Heart left ventricle (tissue), 16 donors: ENCODE data around the gene ABCD1. TPM values are rescaled to one million over a fixed set of nuclear protein-coding genes. Genes with fewer than 3 reads are reported as not detected.

ENCODE experiments used
- ATAC-seq, 4 donors: fragments of 200-7000 bp; cut with Tn5 transposase; one replicate each; pipeline ENCODE4 v1.9.1; 2020 to 2022; ENCODE audit warnings: moderate library complexity in 4 of 4, mild to moderate bottlenecking in 3 of 4, moderate number of reproducible peaks in 1 of 4
- DNase-seq, 5 donors: peaks; one replicate each; pipeline ENCODE4 v3.0.0-alpha.2; 2020
- H3K27ac ChIP-seq, 12 donors: fragments of 200-600 bp; sonication (generic) in 4 of 12; one replicate each; pipeline versions ENCODE4 v1.5.0 to v1.8.0; 2016 to 2022; ENCODE audit warnings: mild to moderate bottlenecking in 2 of 12
- H3K27me3 ChIP-seq, 9 donors: fragments of 200-600 bp; sonication (generic) in 2 of 9; one replicate each; pipeline versions ENCODE4 v1.5.1 to v1.8.0; 2016 to 2022; ENCODE audit warnings: mild to moderate bottlenecking in 3 of 9
- H3K36me3 ChIP-seq, 9 donors: fragments of 200-600 bp; sonication (generic) in 2 of 9; one replicate each; pipeline versions ENCODE4 v1.5.0 to v1.8.0; 2018 to 2022; ENCODE audit warnings: mild to moderate bottlenecking in 2 of 9
- H3K4me1 ChIP-seq, 12 donors: fragments of 200-600 bp; sonication (generic) in 4 of 12; one replicate each; pipeline versions ENCODE4 v1.5.0 to v1.8.0; 2016 to 2022; ENCODE audit warnings: mild to moderate bottlenecking in 3 of 12
- H3K4me3 ChIP-seq, 12 donors: fragments of 200-600 bp; sonication (generic) in 4 of 12; one replicate each; pipeline versions ENCODE4 v1.5.0 to v1.8.0; 2017 to 2022; ENCODE audit warnings: mild to moderate bottlenecking in 9 of 12, moderate library complexity in 4 of 12
- H3K9me3 ChIP-seq, 12 donors: fragments of 200-600 bp; sonication (generic) in 4 of 12; one replicate each; pipeline versions ENCODE4 v1.5.0 to v1.8.0; 2016 to 2022; ENCODE audit warnings: mild to moderate bottlenecking in 1 of 12
- CTCF ChIP-seq, 12 donors: fragments of 200-600 bp; sonication (generic) in 4 of 12; IDR thresholded peaks; one replicate each; pipeline versions ENCODE4 v1.5.0 to v1.8.0; 2018 to 2022; ENCODE audit warnings: antibody characterized with exemption in 12 of 12, mild to moderate bottlenecking in 5 of 12
- POLR2A ChIP-seq, 2 donors: fragments of 450-650 bp; IDR thresholded peaks; one replicate each; pipeline ENCODE4 v1.6.1; 2017; ENCODE audit warnings: antibody characterized with exemption in 2 of 2, mild to moderate bottlenecking in 2 of 2, moderate library complexity in 2 of 2
- WGBS, 4 donors: extraction: QIAGEN DNeasy Blood & Tissue Kit in 2 of 4; methylation state at CpG; one replicate each; pipeline versions ENCODE4 v1.1.5 to v1.1.7; 2013 to 2018; 5-methylcytosine and 5-hydroxymethylcytosine counted together
- intact Hi-C, 10 donors: fragments of 100-400 bp; cut with DNase I; formaldehyde crosslinking; loops; one replicate each; pipeline versions ENCODE4 v1.11.1 to v1.14.2; 2022
- polyA plus RNA-seq, 2 donors: library from polyadenylated mRNA; stranded (reverse); fragments of 200-250 nt; gene quantifications; one replicate each; pipeline ENCODE4 v1.2.3, GENCODE V29; 2013
- total RNA-seq, 9 donors: library from RNA; depleted of rRNA in 2 of 9; stranded (reverse); fragments of >200 nt in 2 of 9; fragmentation: NEBNext Ultra II Directional in 3 of 9; extraction: Animal tissue kit (Norgen Biotek cat#: 25700) in 3 of 9; gene quantifications; one replicate each; pipeline versions ENCODE4 v1.1.0 to v1.2.4, GENCODE V29; 2016 to 2023
- donor health status: ischemic (EF 13 %, LVEDD 7.1; RV severe dilation, severe dysfunction).
- donor health status: healthy with polysubstance abuse.
- donor health status: DM: no; HTN: yes; CAD: no.
- donor health status: DM: no; HTN: no; CAD: no.
- donor health status: ischemic (EF 25% LVEDD 6.9; RV normal size, moderate dysfunction).
- donor health status: ischemic (EF 25% LVEDD 5.7; RV mildly dilated, moderate dysfunction).
- donor health status: healthy.
- donor health status: DM: yes; HTN: yes; CAD: no.
- donor health status: ischemic (EF 35%, LVEDD 5.7; RV mildly dilated, moderate dysfunction).
- donor health status: nonischemic (EF 11% LVEDD 7.7; RV severe dilation, severe dysfunction).
- donor health status: DM: yes; HTN: yes; CAD: no.
- donor health status: PGD.
- donor health status: ischemic (EF 29% LVEDD 5.4; RV normal size, mild dysfunction).
- donor health status: nonischemic (EF 23%, LVEDD 6.1; RV moderate dilation, normal function).

ABCD1 gene
- total and polyA plus RNA-seq, 11 donors: 12.9 to 25.6 (median 15.6) TPM

- no peak overlapping the region for H3K4me3 ChIP-seq
- H3K27me3 ChIP-seq: peaks cover 0 to 3% (median 0%) of the 10 kb centered on the region in 9 donors
- H3K27ac ChIP-seq: no peak overlapping the region
- peaks cover 0 to 18% (median 5%) of the 10 kb centered on the region in 9 donors for H3K36me3 ChIP-seq
- H3K9me3 ChIP-seq: peaks cover 0 to 10% (median 0%) of the 10 kb centered on the region in 12 donors
- no peak for DNase-seq
- 86 to 92% (median 90%) methylated on average over 25 to 30 of the region's 30 CpGs for WGBS, 4 donors
- TF ChIP-seq CTCF (IDR thresholded peaks at IDR 0.05) (no peak), POLR2A (IDR thresholded peaks at IDR 0.05) (no peak)
- H3K4me1 ChIP-seq: no peaks in the 10 kb centered on the region
- no peak for ATAC-seq
- intact Hi-C loops: no loop called here
Measured at GRCh38 chrX:153736071-153736820, 11.6 kb downstream of the ABCD1 start.

- Histone ChIP-seq H3K27ac (no peak overlapping the region), H3K36me3 (peaks cover 0 to 18% (median 5%) of the 10 kb centered on the region in 9 donors), H3K4me1 (no peaks in the 10 kb centered on the region), H3K4me3 (no peak overlapping the region), H3K27me3 (peaks cover 0 to 3% (median 0%) of the 10 kb centered on the region in 9 donors), H3K9me3 (peaks cover 0 to 6% (median 0%) of the 10 kb centered on the region in 12 donors)
- 73 to 94% (median 84%) methylated on average over 9 to 15 of the region's 15 CpGs for WGBS, 4 donors
- intact Hi-C loops: no loop called here
- TF ChIP-seq POLR2A (IDR thresholded peaks at IDR 0.05) (no peak), CTCF (IDR thresholded peaks at IDR 0.05) (no peak)
- ATAC-seq (no peak), DNase-seq (no peak)
Measured at GRCh38 chrX:153736871-153737441, 12.3 kb downstream of the ABCD1 start.

GRCh38 chrX:153738056-153738605 is 13.5 kb downstream of the ABCD1 start:
- Histone ChIP-seq H3K9me3 (no peaks in the 10 kb centered on the region), H3K4me3 (no peak overlapping the region), H3K4me1 (no peaks in the 10 kb centered on the region), H3K27me3 (peaks cover 0 to 3% (median 0%) of the 10 kb centered on the region in 9 donors), H3K36me3 (peaks cover 0 to 14% (median 5%) of the 10 kb centered on the region in 9 donors), H3K27ac (no peak overlapping the region)
- TF ChIP-seq CTCF (IDR thresholded peaks at IDR 0.05) (no peak), POLR2A (IDR thresholded peaks at IDR 0.05) (no peak)
- WGBS, 4 donors: 86 to 97% (median 94%) methylated on average over 22 to 27 of the region's 27 CpGs
- ATAC-seq (no peak), DNase-seq (no peak)
- intact Hi-C loops: no loop called here
